GM18520 (cell line): ENCODE data around the gene SERPINH1.

ENCODE experiments used
- ATAC-seq: cut with Tn5 transposase; IDR thresholded peaks from one replicate; pipeline ENCODE4 v1.9.1; 2021; ENCODE audit not compliant: unreplicated experiment

Gene SERPINH1

DNA sequence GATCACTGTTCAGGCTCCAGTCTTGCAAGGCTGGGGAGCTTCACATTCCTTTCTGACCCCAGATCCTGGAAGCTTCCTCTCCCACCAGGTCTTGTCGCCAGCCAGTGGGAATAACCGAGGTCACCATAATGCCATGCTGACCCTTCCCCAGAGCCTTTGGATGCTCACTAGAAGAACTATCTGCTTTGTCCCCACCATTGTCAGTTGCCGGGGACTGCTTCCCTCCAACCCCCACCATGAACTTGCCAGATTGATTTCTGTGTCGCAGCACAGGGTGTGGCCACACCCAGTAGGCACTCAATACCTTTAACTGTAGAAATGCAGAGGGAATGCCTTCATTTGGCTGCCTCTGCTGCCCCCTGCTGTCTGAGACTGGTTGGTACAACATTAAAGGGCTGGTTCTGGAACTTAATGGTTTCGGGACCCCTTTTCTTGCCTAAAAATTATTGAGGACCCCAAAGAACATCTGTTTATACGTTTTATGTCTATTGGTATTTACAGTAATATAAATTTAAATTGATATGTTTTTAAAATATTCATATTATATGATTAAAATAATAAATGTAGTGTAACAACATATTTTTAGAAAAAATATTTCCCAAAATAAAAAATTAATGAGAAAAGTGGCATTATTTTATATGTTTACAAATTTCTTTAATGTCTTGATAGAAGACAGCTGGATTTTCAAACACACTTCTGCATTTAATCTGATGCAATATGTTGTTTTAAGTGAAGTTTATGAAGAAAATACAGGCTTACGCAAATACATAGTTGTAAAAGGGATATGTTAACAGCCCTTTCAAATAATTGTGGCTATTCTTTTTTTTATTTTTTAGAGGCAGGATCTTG, 29.6 kb upstream of the SERPINH1 start:
- no peak for ATAC-seq

DNA sequence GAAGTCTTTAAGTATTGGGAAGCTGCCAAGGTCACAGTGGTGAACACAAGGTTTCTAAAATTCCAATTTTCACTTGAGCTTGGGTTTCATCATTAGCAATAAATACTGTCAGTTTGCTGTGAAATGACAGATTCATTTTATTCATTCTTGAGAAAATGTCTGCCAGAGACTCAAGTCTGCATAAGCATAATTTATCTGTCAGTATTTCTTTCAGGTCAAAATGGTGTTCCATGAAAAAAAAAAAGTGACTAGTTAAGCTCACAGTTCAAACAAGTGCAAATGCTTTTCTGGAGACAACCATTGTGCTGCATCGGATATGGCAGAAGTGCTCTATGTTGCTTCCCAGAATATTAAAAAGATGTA, 28.2 kb upstream of the SERPINH1 start:
- no peak for ATAC-seq

DNA sequence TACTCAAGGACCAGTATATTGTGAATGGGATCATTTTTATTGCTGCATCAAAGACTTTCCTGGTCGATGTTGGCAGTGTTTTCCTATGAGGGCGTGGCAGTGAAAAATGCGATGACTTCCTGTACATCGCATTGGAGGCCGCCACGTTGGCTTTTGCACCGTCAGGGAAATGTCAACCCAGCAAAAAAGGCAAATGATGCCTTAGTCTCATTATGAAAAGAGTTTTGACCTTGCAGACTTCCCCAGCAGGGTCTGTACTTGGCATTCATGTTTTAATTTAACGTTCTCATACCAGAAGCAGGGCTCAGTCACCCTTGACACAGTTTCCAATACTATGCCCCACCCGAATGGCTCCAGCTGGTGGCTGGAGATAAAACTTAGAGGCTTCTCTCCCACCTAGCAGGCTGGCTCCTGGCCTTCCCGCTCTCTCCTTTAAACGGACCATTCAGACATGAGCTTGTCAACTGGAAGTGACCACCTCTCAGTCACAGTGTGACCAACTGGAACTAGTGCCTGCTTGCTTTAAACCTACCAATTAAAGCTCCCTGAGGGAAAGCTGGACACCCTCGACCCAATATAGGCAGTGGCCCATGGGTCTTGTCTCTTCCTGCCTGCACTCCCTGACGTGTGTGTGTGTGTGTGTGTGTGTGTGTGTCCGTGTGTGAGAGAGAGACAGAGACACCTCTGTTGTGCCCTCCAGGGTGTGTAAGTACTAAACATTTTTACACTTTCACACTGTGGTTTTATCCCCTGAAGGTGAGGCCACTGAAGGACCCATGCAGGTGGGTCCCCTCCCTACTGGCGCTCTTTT, 27.6 kb upstream of the SERPINH1 start:
- ATAC-seq, result no peak

DNA sequence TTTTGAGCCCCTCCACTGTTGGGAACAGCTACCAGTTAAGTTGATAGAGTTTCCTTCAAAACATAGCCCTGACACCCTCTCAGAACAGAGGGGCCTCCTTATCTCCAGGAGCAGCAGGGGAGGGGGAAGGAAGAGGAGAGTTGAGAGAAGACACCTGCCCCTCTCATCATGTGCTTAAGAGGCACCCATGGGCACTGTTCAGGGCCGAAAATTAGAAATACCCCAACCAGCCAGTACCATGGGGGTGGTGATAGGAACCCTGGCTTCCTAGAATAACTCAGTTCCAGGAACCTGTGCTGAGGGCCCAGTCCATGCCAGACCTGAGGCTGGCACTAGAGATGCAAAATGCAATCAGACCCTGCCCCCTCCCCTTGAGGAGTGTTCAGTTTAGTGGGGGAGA, 27.0 kb upstream of the SERPINH1 start:
- ATAC-seq, result no peak

DNA sequence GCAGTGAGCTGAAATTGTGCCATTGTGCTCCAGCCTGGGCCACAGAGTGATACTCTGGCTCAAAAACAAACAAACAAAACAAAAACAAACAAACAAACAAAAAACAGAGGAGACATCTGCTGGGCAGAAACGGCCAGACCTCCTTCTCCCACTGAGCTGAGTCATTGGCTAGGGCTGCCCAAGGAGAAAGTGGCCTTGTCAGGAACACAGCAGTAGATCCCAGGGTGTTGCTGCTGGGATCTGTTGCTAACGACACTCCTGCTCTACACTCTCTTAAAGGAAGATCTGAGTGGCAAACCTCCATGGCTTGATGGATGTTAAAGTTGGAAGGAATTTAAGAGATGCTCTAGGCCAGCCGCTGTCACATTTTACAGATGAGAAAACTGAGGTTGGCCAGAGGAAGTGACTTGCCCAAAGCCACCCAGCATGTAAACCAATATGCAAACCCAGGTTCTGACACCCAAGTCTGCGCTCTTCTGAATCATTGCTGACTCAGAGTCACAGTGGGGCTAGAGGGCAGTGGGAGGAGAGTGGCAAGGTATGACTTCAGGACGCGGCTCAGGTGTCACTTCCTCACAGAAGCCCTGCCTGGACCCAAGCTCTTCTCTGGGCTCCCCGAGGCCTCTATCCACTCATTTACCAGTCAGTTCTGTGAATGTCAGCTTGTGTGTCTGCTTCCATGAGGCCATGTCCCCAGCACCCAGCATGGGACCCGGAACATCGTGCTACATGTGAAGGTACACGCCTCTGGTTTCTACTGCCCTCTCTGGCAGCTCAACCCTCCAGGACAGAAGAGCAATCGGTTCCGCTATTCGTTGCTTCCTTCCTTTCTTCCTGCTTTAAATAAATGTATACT, 25.0 kb upstream of the SERPINH1 start:
- peak; percentile 92 for ATAC-seq

DNA sequence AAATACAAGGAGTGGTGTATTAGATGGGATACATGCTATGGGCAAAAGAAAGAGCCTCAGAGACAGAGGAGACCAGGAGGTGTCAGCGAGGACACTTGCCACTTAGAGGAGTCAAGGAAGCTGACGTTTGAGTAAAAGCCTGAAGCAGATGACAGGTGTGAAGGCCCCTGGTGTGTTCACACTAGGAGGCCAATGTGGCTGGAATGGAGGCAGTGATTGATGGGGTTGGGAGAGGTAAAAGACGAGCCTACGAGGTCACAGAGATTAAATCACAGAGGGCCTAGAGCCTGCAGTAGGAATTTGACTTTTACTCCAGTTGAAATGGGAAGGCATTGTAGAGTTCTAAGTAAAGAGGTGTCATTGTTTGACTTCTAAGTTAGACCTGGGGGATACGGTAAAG, 24.3 kb upstream of the SERPINH1 start:
- ATAC-seq, result no peak

DNA sequence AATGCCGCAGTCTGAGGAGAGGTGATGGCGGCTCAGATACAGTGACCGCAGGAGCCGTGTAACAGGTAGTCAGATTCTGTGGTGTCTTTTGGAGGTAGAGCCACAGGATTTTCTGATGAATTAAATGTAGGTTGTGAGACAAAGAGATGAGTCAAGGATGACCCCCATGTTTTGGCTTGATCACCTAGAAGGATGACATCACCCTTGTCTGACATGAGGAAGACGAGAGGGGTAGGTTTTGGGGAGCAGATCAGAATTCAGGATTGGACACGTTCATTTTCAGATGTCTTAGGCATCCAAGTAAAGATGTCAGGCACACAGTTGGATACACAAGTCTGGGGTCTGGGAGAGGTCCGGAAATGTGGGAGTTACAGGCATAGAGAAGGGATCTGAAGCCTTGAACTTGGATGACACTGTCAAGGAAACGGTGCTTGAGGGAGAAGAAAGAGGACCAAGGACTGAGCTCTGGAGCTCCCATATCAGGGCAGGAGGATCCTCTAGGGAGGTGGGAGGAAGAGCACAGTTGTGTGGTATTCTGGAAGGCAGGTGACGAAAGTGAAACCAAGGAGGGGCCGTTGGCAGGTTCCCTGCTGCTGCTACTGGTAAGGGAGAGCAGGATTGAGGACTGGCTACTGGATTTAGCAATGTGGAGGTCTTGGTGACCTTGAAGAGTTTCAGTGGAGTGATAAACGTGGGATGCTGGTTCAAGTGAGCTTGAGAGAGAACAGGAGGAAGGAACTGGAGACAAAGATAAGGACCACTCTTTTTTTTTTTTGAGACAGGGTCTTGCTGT, 23.7 kb upstream of the SERPINH1 start:
- ATAC-seq, result no peak

DNA sequence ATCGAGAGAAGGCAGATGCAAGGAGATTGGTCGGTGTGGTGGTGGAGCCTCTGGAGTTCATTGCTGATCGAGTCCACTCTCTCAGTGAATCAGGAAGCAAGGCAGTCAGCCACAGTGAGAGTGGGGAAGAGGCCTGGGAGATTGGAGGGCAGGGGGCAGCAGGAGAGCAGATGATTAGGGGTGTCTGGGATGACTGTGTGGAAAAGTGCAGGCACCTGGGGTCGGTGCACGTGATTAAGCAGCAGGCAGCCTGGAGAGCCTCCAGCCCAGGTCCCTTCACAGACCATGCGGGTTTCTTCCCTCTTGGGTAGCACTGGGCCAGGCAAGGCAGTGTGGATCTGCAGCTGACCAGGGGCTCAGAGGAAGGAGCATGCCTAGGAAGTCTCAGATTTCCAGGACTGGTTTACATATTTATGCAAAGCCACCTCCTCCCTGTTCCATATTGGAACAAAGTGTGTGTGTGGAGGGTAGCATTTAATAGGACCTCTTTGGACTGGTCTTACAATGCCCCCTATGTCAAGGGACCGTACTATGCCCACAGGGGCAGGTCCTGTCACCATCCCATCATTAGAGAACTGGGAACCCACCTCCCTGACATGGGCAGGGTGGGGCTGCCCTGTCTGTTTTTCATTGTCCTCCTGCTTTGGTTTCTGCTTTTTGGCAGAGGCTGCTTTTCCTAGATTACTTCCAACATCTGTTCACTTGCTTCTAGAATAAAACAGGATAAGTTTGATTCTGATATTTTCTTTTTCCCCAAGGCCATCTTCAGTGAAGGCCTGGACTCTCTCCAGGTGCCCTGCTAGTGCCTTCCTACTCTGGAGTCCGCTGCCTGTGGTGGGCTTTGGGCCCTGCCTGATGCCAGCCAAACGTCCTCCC, 22.4 kb upstream of the SERPINH1 start:
- ATAC-seq, result no peak

DNA sequence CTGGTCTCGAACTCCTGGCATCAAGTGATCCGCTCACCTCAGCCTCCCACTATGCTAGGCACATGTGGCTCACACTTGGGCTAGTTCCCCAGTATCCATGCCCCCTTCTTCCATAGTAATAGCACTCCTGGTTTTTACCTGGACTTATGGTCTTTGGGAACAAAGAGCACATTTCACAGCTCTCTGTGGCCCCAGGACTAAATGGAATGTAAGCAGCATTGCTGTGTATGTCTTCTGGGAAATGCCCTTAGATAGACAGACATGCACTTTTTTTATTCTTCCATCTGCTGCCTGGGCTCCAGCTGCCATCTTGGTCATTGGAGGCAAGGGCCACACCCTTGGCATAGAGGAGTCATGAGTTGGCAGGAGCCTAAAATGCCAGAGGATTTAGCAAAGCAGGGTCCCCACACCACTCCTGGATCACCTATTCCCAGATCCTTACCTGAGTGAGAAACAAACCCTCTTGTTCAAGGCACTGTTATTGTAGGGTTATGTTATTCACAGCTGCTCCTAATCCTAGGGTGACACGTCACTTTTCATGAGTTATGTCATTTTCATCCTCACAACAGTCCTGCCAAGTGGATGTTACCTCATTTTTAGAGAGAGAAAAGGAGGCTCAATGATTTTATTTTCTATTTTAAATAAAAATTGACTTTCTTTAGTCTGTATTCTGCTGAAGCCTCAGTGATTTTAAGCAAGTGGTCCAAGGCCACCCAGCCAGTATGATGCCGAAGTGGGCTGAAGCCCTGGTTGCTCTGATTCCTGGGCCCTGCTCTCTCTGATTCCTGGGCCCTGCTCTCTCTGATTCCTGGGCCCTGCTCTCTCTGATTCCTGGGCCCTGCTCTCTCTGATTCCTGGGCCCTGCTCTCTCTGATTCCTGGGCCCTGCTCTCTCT, 20.6 kb upstream of the SERPINH1 start:
- no peak for ATAC-seq

DNA sequence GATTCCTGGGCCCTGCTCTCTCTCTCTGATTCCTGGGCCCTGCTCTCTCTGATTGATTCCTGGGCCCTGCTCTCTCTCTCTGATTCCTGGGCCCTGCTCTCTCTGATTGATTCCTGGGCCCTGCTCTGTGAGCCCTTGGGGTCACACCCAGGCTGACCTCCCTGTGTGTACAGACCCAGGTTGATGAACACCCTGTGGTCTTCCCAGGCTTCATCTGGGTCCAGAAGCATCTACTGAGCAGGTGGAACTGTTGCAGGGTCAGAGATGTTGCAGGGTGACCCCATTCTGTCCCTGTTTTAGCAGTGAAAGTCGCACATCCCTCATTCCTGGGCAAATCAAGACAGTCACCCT, 20.0 kb upstream of the SERPINH1 start:
- ATAC-seq, result no peak

DNA sequence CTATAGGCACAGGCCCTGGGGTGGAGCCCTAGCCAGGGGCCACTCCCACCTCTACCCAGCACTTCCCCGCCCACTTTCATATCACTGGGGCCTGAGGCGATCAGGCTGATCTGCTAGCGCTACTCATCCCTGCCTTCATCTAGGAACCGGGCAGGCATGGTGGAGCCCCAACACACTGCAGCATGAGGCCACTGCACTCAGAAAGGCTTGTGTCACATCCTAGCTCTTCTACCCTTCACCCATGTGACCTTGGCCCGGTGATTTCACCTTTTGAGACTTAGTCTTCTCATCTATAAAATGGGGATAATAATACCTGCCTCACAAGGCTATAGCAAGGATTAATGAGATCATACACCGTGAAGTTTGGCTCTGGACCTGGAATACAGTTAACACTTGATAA, 18.2 kb upstream of the SERPINH1 start:
- ATAC-seq, result no peak

DNA sequence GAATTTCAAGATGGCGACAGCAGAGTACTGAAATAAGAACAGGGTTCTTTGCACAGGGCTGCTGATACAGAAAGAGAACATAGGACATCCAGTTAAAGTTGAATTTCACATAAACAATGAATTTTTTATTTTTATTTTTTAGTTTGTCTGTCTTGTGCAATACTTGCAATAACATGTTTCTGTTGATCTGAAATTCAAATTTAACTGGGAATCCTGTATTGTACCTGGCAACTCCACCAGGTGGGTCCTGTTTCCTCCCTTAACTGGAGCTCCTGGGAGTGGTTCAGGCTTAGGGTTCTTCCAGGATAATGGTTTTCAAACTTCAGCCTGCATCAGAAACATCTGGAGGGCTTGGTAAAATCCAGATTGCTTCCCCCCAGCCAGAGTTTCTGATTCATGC, 14.9 kb upstream of the SERPINH1 start:
- no peak for ATAC-seq

DNA sequence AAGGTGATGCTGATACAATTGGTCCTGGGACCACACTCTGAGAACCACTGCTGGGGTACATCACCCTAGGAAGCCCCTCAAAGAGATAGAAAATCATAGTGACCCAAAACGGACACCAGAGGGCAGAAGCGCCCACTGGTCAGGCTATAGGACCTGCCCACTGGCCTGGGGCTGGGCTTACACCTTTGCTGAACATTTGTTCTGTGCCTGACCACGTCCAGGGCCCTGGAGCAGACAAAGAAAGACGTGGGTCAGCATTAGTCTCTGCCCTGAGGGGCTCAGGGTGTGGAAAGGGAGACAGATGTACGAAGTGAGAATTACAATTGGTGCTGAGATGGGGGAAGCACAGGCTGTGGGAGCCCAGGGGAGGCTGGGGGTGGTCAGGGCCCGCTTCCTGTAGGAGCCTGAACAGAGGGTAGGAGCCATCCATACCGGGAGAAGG, 14.4 kb upstream of the SERPINH1 start:
- no peak for ATAC-seq

DNA sequence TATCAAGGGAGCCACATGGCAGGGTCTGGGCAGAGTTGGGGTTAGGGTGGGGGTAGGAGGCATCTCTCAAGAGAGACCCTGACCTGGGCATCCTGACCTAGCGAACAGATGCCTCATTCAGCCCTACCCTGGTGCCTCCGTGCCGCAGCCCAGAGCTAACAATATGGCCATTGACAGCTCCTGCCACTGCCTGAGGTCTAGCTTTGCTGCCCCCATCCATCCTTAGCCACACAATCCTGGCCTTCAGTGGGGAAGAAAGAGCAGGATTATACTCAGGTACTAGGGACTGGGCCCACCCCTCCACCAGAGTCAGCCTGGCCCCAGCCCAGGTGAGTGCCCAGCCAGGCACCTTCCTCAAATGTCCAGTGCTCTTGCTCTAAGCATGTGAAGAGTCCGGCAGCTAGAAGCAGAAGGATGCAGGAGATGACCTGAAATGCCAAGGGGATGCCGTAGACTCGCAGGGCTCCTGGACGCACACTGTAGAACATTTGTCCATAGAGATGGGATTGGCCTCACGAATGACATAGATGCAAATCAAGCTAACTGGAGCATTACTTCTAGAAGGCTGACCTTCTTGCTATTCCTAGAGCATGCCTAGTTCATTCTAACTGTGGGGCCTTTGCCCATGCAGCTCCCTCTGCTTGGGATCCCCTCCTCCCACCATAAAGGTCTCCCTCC, 13.3 kb upstream of the SERPINH1 start:
- no peak for ATAC-seq

DNA sequence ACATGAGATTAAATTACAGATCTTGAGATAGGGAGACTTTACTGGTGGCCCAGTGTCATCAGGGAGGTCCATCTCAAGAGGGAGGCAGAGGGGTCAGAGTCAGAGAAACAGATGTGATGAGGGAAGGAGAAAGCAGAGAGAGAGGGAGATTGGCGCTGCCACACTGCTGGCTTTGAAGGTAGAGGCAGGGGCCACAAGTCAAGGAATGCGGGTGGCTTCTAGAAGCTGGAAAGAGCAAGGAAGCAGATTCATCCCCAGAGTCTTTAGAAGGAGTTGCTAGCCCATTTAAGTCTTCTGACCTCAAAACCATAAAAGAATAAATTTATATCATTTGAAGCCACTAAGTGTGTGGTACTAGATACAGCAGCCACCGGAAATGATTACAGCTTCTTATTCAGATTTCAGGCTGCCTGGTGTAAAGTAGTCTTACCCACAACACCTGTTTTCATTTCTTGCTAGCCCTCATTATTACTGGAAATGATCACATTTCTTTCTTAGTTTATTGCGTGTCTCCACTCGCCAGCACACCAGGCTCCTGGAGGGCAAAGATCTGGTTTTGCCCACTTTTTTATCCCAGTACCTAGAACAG, 12.6 kb upstream of the SERPINH1 start:
- ATAC-seq, result no peak

DNA sequence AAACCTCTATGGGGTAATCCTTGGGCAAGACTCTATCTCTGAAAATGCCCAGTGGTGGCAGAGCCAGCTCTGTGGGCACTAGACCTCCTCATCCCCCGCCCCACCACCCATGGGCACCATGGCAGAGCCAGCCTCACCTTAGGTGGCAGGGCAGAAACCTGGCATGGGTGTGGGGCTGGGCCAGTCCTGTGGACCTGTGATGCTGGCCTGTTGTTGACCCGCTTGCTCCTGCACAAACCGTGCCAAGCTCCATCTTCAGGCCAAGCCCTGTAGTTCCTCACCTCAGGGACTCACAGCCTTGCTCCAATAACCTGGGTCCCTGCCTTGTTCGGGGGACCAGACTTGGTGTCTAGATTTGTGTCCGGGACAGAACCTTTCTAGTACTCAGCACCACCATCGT, 8.9 kb upstream of the SERPINH1 start:
- ATAC-seq, result no peak

DNA sequence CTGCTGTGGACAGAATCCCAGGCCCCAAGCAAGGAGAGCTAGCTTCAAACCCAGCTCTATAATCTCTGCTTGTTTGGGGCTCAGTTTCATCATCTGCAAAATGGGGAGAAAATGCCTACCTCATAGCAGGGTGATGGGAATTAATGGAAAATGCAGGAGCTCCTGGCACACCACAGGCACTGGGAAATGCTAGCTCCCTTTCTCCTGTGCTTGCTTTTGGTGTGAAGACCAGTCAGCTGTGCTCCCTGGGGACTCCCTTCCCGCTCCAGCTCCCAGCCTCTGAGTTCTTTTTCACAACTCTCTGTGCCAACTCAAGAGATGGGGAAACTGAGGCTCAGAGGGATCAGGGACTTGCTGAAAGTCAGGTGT, 8.2 kb upstream of the SERPINH1 start:
- ATAC-seq, result no peak
